Measurements from ENCODE around the gene ZFR.
"Not testable (repeated sequence)": the region's sequence is repeated elsewhere in the genome, so short reads cannot be mapped to it uniquely, and the experiment has no call there.

The ZFR gene

GRCh38 chr5:32450952-32451351, 6.4 kb upstream of the ZFR start:
- no peak for DNase-seq

GRCh38 chr5:32449262-32449661, 4.7 kb upstream of the ZFR start:
- no peak for DNase-seq

- no peak for DNase-seq
These were observed 2.1 kb upstream of the ZFR start for GRCh38 chr5:32446630-32447029.

- no peak for DNase-seq
These were observed 1.5 kb upstream of the ZFR start for GRCh38 chr5:32445831-32446614.

- no peak for DNase-seq
These were observed 783 bp upstream of the ZFR start for GRCh38 chr5:32445287-32445758.

- DNase-seq, result peak; percentile 36
These were observed 754 bp downstream of the ZFR start for GRCh38 chr5:32443541-32444430.

- DNase-seq, result no peak
These were observed 1.4 kb downstream of the ZFR start for GRCh38 chr5:32443145-32443540.

- no peak for DNase-seq
These were observed 5.4 kb downstream of the ZFR start for GRCh38 chr5:32439086-32439642.

GRCh38 chr5:32436553-32437242, 7.8 kb downstream of the ZFR start:
- DNase-seq, result no peak

GRCh38 chr5:32435383-32435782, 9.2 kb downstream of the ZFR start:
- no peak for DNase-seq

- DNase-seq, result no peak
These were observed 10.3 kb downstream of the ZFR start for GRCh38 chr5:32434221-32434620.

GRCh38 chr5:32432633-32433032, 11.9 kb downstream of the ZFR start:
- DNase-seq, result no peak

- not testable (repeated sequence) for DNase-seq
These were observed 13.7 kb downstream of the ZFR start for GRCh38 chr5:32430825-32431224.

GRCh38 chr5:32428426-32428825, 16.1 kb downstream of the ZFR start:
- no peak for DNase-seq

GRCh38 chr5:32426440-32427151, 17.9 kb downstream of the ZFR start:
- no peak for DNase-seq

GRCh38 chr5:32422697-32423096, 21.8 kb downstream of the ZFR start:
- DNase-seq, result no peak

GRCh38 chr5:32421075-32421474, 23.5 kb downstream of the ZFR start:
- no peak for DNase-seq

GRCh38 chr5:32420506-32420905, 24.0 kb downstream of the ZFR start:
- no peak for DNase-seq

GRCh38 chr5:32419791-32420190, 24.7 kb downstream of the ZFR start:
- DNase-seq, result no peak

GRCh38 chr5:32413466-32414263, 30.9 kb downstream of the ZFR start:
- DNase-seq, result no peak

- DNase-seq, result no peak
These were observed 33.9 kb downstream of the ZFR start for GRCh38 chr5:32410630-32411029.
